ENCODE measurements around the gene SEC24B. TPM values are rescaled to one million over a fixed set of nuclear protein-coding genes. Genes with fewer than 3 reads are reported as not detected.

SEC24B gene
- total RNA-seq, 6 donors from 2014 or later, result 17.4 to 38.8 (median 29.2) TPM

- TF ChIP-seq POLR2A (IDR thresholded peaks at IDR 0.05), result no peak
- no peak for TF ChIP-seq CTCF (IDR thresholded peaks at IDR 0.05)
- no peak for TF ChIP-seq POLR2AphosphoS5 (IDR thresholded peaks at IDR 0.05)
- no peak for TF ChIP-seq EP300 (IDR thresholded peaks at IDR 0.05)
- H3K4me3 ChIP-seq, result no peak overlapping the region
- no peaks in the 10 kb centered on the region for H3K9me3 ChIP-seq
- 53 to 56% methylated on average over 3 of the region's 3 CpGs for WGBS, 2 donors
- H3K4me1 ChIP-seq, result peaks cover 45 to 61% (median 54%) of the 10 kb centered on the region in 4 donors
- no peaks in the 10 kb centered on the region for H3K36me3 ChIP-seq
- H3K27ac ChIP-seq, result peak overlapping the region in 2 of 4 donors; percentile 24
- ATAC-seq (ENCODE audit: low FRiP score in 2 of 2) (no peak), DNase-seq (no peak)
- no peaks in the 10 kb centered on the region for H3K27me3 ChIP-seq
Observed at GRCh38 chr4:109436504-109436903, 2.9 kb downstream of the SEC24B start.

- Histone ChIP-seq H3K27ac (peak overlapping the region in 1 of 4 donors; percentile 57), H3K36me3 (peaks cover 0 to 6% (median 0%) of the 10 kb centered on the region in 4 donors), H3K4me1 (peaks cover 37 to 69% (median 56%) of the 10 kb centered on the region in 4 donors), H3K4me3 (no peak overlapping the region), H3K27me3 (no peaks in the 10 kb centered on the region), H3K9me3 (no peaks in the 10 kb centered on the region)
- no peak for TF ChIP-seq POLR2A (IDR thresholded peaks at IDR 0.05)
- TF ChIP-seq POLR2AphosphoS5 (IDR thresholded peaks at IDR 0.05), result no peak
- TF ChIP-seq CTCF (IDR thresholded peaks at IDR 0.05), result no peak
- TF ChIP-seq EP300 (IDR thresholded peaks at IDR 0.05), result no peak
- DNase-seq, result no peak
- WGBS, 2 donors, result 46 to 47% methylated on average over 4 of the region's 4 CpGs
- ATAC-seq (ENCODE audit: low FRiP score in 2 of 2), result peak in 1 of 2 donors; percentile 56
Observed at GRCh38 chr4:109440948-109441347, 7.3 kb downstream of the SEC24B start.

GRCh38 chr4:109441862-109442458, 8.3 kb downstream of the SEC24B start:
- 97% methylated on average over 2 of the region's 2 CpGs for WGBS, 2 donors
- no peak for TF ChIP-seq POLR2AphosphoS5 (IDR thresholded peaks at IDR 0.05)
- TF ChIP-seq EP300 (IDR thresholded peaks at IDR 0.05), result no peak
- no peak for TF ChIP-seq POLR2A (IDR thresholded peaks at IDR 0.05)
- no peak for TF ChIP-seq CTCF (IDR thresholded peaks at IDR 0.05)
- no peak for DNase-seq
- Histone ChIP-seq H3K4me3 (no peak overlapping the region), H3K27me3 (no peaks in the 10 kb centered on the region), H3K9me3 (no peaks in the 10 kb centered on the region), H3K36me3 (peaks cover 0 to 16% (median 0%) of the 10 kb centered on the region in 4 donors), H3K27ac (no peak overlapping the region), H3K4me1 (peaks cover 26 to 59% (median 46%) of the 10 kb centered on the region in 4 donors)
- no peak for ATAC-seq (ENCODE audit: low FRiP score in 2 of 2)

GRCh38 chr4:109444182-109444844, 10.7 kb downstream of the SEC24B start:
- DNase-seq (no peak), ATAC-seq (ENCODE audit: low FRiP score in 2 of 2) (no peak)
- no peaks in the 10 kb centered on the region for H3K9me3 ChIP-seq
- H3K36me3 ChIP-seq, result peaks cover 0 to 16% (median 2%) of the 10 kb centered on the region in 4 donors
- H3K27me3 ChIP-seq, result no peaks in the 10 kb centered on the region
- peaks cover 26 to 45% (median 34%) of the 10 kb centered on the region in 4 donors for H3K4me1 ChIP-seq
- WGBS, 2 donors, result 68 to 75% methylated on average over 2 of the region's 2 CpGs
- TF ChIP-seq EP300 (IDR thresholded peaks at IDR 0.05) (no peak), POLR2A (IDR thresholded peaks at IDR 0.05) (no peak), CTCF (IDR thresholded peaks at IDR 0.05) (no peak), POLR2AphosphoS5 (IDR thresholded peaks at IDR 0.05) (no peak)
- H3K27ac ChIP-seq, result no peak overlapping the region
- H3K4me3 ChIP-seq, result no peak overlapping the region
